ENCODE results near the gene TLR2. TPM values are rescaled to one million over a fixed set of nuclear protein-coding genes. Genes with fewer than 3 reads are reported as not detected.

The TLR2 gene
- total RNA-seq, 1 donor from 2014 or later = 0.46 TPM

DNA sequence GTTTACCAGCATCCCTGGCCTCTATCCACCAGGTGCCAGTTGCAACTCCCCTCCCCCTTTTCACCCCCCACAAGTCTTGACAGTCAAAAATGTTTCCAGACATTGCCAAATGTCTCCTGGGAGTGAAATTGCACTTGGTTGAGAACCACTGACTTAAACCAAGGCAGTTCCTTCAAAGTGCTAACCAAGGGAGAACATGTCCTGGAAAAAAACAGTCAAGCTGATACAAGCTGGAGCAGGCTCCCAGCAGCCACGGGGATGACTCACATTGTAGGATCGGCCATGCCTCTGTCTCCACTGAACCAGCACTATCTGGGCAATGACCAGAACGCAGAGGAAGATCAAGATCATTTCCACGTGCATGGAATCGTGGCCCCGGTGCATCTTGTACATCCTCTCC lies 64.3 kb downstream of the TLR2 start:
- Mint-ChIP-seq H3K27me3 (ENCODE audit: unreplicated experiment) (peaks cover 19% of the 10 kb centered on the region), H3K4me1 (ENCODE audit: unreplicated experiment) (peaks cover 12% of the 10 kb centered on the region), H3K36me3 (ENCODE audit: unreplicated experiment) (no peaks in the 10 kb centered on the region), H3K9me3 (ENCODE audit: unreplicated experiment) (no peaks in the 10 kb centered on the region), H3K4me3 (ENCODE audit: unreplicated experiment) (no peak overlapping the region), H3K27ac (ENCODE audit: unreplicated experiment) (no peak overlapping the region)
- TF ChIP-seq, protein P1, sequence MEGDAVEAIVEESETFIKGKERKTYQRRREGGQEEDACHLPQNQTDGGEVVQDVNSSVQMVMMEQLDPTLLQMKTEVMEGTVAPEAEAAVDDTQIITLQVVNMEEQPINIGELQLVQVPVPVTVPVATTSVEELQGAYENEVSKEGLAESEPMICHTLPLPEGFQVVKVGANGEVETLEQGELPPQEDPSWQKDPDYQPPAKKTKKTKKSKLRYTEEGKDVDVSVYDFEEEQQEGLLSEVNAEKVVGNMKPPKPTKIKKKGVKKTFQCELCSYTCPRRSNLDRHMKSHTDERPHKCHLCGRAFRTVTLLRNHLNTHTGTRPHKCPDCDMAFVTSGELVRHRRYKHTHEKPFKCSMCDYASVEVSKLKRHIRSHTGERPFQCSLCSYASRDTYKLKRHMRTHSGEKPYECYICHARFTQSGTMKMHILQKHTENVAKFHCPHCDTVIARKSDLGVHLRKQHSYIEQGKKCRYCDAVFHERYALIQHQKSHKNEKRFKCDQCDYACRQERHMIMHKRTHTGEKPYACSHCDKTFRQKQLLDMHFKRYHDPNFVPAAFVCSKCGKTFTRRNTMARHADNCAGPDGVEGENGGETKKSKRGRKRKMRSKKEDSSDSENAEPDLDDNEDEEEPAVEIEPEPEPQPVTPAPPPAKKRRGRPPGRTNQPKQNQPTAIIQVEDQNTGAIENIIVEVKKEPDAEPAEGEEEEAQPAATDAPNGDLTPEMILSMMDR (IDR thresholded peaks at IDR 0.05) = no peak
- DNase-seq (ENCODE audit: extremely low spot score, unreplicated experiment) = peak; percentile 77

DNA sequence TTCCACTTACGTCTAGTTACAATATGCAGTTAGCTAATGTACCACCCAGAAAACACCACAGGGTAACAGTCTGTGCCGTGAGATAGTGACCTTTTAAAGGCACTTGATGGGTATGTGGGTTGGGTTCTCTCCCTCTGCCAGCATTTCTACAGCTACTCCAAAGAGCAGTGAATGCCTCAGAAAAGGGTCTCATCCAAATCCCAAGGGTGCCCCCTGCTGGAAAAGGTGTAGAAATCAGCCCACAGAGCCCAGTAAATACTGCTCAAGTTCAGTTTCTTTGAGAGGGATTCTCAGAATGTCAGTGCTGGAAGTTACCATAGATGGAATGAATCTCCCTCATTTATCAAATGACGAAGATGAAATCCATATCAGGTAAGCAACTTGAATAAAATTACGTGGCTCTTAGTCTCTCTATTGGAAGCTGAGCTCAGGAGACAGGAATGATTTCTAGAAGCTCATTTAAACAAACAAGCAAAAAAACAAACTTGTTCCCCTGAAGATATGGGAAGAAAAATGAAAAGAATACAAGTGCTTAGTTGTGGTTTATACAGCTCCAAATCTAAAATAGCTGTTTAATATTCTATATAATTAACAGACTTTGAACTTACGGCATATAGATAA lies 66.2 kb downstream of the TLR2 start:
- H3K4me3 Mint-ChIP-seq (ENCODE audit: unreplicated experiment) = no peak overlapping the region
- peaks cover 5% of the 10 kb centered on the region for H3K36me3 Mint-ChIP-seq (ENCODE audit: unreplicated experiment)
- H3K27ac Mint-ChIP-seq (ENCODE audit: unreplicated experiment) = no peak overlapping the region
- H3K9me3 Mint-ChIP-seq (ENCODE audit: unreplicated experiment) = peaks cover 10% of the 10 kb centered on the region
- H3K27me3 Mint-ChIP-seq (ENCODE audit: unreplicated experiment) = peaks cover 19% of the 10 kb centered on the region
- peaks cover 12% of the 10 kb centered on the region for H3K4me1 Mint-ChIP-seq (ENCODE audit: unreplicated experiment)
- TF ChIP-seq, protein P1 (IDR thresholded peaks at IDR 0.05) = peak; percentile 85
- no peak for DNase-seq (ENCODE audit: extremely low spot score, unreplicated experiment)

DNA sequence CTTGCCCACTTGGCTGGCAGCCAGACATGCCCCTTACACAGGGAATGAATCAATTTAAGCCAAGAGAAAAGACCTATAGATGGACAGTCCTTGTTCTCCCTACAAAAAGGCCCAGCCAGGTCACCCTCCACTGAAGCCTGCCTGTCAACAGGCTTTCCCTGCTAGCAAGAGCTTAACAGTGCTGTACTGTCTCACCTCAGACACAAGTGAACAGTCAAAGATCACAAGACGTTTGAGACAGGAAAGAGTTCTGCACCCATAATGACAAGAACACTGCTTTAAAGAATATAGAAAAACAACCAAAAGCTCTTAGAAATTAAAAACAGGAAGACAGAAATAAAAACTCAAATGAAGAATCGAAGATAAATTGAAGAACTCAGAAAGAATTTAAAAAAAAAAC lies 71.1 kb downstream of the TLR2 start:
- Mint-ChIP-seq H3K4me1 (ENCODE audit: unreplicated experiment) (peaks cover 7% of the 10 kb centered on the region), H3K4me3 (ENCODE audit: unreplicated experiment) (no peak overlapping the region), H3K36me3 (ENCODE audit: unreplicated experiment) (peaks cover 7% of the 10 kb centered on the region), H3K9me3 (ENCODE audit: unreplicated experiment) (peaks cover 12% of the 10 kb centered on the region), H3K27ac (ENCODE audit: unreplicated experiment) (no peak overlapping the region), H3K27me3 (ENCODE audit: unreplicated experiment) (peaks cover 29% of the 10 kb centered on the region)
- DNase-seq (ENCODE audit: extremely low spot score, unreplicated experiment) = no peak
- TF ChIP-seq, protein P1 (IDR thresholded peaks at IDR 0.05) = no peak

Other genes with a start within 250 kb of the TLR2 start
- 6.4 and 8.6 TPM in 2 replicates for gene TMEM131L, start 217.9 kb upstream of the TLR2 start, total RNA-seq
- gene RNF175, start 75.7 kb downstream of the TLR2 start, total RNA-seq = 0.32 TPM in 1 of 2 replicates, not detected in the other
- 87.7 and 102 TPM in 2 replicates for gene SFRP2, start 104.8 kb downstream of the TLR2 start, total RNA-seq

Data from osteocyte (in vitro differentiated cells).